ENCODE measurements around the gene DPYSL5.
"Not testable (repeated sequence)": the region's sequence is repeated elsewhere in the genome, so short reads cannot be mapped to it uniquely, and the experiment has no call there.

The DPYSL5 gene

GRCh38 chr2:26877276-26877675, 29.3 kb downstream of the DPYSL5 start:
- no peak overlapping the region for H3K4me3 ChIP-seq (ENCODE audit: low read length)
- DNase-seq (ENCODE audit: low read depth), result no peak
- H3K36me3 ChIP-seq (ENCODE audit: control insufficient read depth, insufficient read depth, low read length, severe bottlenecking), result no peaks in the 10 kb centered on the region
- H3K4me1 ChIP-seq (ENCODE audit: control insufficient read depth, insufficient read depth, low read length), result no peaks in the 10 kb centered on the region
- H3K27me3 ChIP-seq (replicated peaks; ENCODE audit: control insufficient read depth, insufficient read depth, low read length), result peaks cover 60% of the 10 kb centered on the region
- no peak overlapping the region for H3K9ac ChIP-seq (ENCODE audit: low read length)
- peaks cover 11% of the 10 kb centered on the region for H3K9me3 ChIP-seq (ENCODE audit: control insufficient read depth, low read length)

- H3K27me3 ChIP-seq (replicated peaks; ENCODE audit: control insufficient read depth, insufficient read depth, low read length), result peaks cover 64% of the 10 kb centered on the region
- H3K4me1 ChIP-seq (ENCODE audit: control insufficient read depth, insufficient read depth, low read length), result no peaks in the 10 kb centered on the region
- H3K4me3 ChIP-seq (ENCODE audit: low read length), result no peak overlapping the region
- DNase-seq (ENCODE audit: low read depth), result no peak
- no peaks in the 10 kb centered on the region for H3K36me3 ChIP-seq (ENCODE audit: control insufficient read depth, insufficient read depth, low read length, severe bottlenecking)
- no peaks in the 10 kb centered on the region for H3K9me3 ChIP-seq (ENCODE audit: control insufficient read depth, low read length)
- no peak overlapping the region for H3K9ac ChIP-seq (ENCODE audit: low read length)
These were observed 32.2 kb downstream of the DPYSL5 start for GRCh38 chr2:26880161-26880560.

GRCh38 chr2:26880910-26881435, 33.0 kb downstream of the DPYSL5 start:
- Histone ChIP-seq H3K4me3 (ENCODE audit: low read length) (no peak overlapping the region), H3K9me3 (ENCODE audit: control insufficient read depth, low read length) (no peaks in the 10 kb centered on the region), H3K9ac (ENCODE audit: low read length) (no peak overlapping the region), H3K36me3 (ENCODE audit: control insufficient read depth, insufficient read depth, low read length, severe bottlenecking) (no peaks in the 10 kb centered on the region), H3K4me1 (ENCODE audit: control insufficient read depth, insufficient read depth, low read length) (no peaks in the 10 kb centered on the region), H3K27me3 (replicated peaks; ENCODE audit: control insufficient read depth, insufficient read depth, low read length) (peaks cover 60% of the 10 kb centered on the region)
- no peak for DNase-seq (ENCODE audit: low read depth)

- peaks cover 61% of the 10 kb centered on the region for H3K27me3 ChIP-seq (replicated peaks; ENCODE audit: control insufficient read depth, insufficient read depth, low read length)
- DNase-seq (ENCODE audit: low read depth), result not testable (repeated sequence)
These were observed 34.3 kb downstream of the DPYSL5 start for GRCh38 chr2:26882220-26882619.

GRCh38 chr2:26883956-26884355, 36.0 kb downstream of the DPYSL5 start:
- no peaks in the 10 kb centered on the region for H3K9me3 ChIP-seq (ENCODE audit: control insufficient read depth, low read length)
- no peaks in the 10 kb centered on the region for H3K36me3 ChIP-seq (ENCODE audit: control insufficient read depth, insufficient read depth, low read length, severe bottlenecking)
- no peak overlapping the region for H3K9ac ChIP-seq (ENCODE audit: low read length)
- H3K4me3 ChIP-seq (ENCODE audit: low read length), result no peak overlapping the region
- H3K27me3 ChIP-seq (replicated peaks; ENCODE audit: control insufficient read depth, insufficient read depth, low read length), result peaks cover 70% of the 10 kb centered on the region
- no peaks in the 10 kb centered on the region for H3K4me1 ChIP-seq (ENCODE audit: control insufficient read depth, insufficient read depth, low read length)
- DNase-seq (ENCODE audit: low read depth), result no peak

More at GRCh38 chr2:26882220-26882619, 34.3 kb downstream of the DPYSL5 start:
- H3K9ac ChIP-seq (ENCODE audit: low read length); H3K4me1 ChIP-seq (ENCODE audit: control insufficient read depth, insufficient read depth, low read length); H3K36me3 ChIP-seq (ENCODE audit: control insufficient read depth, insufficient read depth, low read length, severe bottlenecking); H3K4me3 ChIP-seq (ENCODE audit: low read length); H3K9me3 ChIP-seq (ENCODE audit: control insufficient read depth, low read length): not testable (repeated sequence)

GRCh38 chr2:26884486-26884885, 36.6 kb downstream of the DPYSL5 start:
- no peaks in the 10 kb centered on the region for H3K9me3 ChIP-seq (ENCODE audit: control insufficient read depth, low read length)
- H3K4me3 ChIP-seq (ENCODE audit: low read length), result no peak overlapping the region
- DNase-seq (ENCODE audit: low read depth), result no peak
- H3K27me3 ChIP-seq (replicated peaks; ENCODE audit: control insufficient read depth, insufficient read depth, low read length), result peaks cover 66% of the 10 kb centered on the region
- H3K4me1 ChIP-seq (ENCODE audit: control insufficient read depth, insufficient read depth, low read length), result no peaks in the 10 kb centered on the region
- no peak overlapping the region for H3K9ac ChIP-seq (ENCODE audit: low read length)
- no peaks in the 10 kb centered on the region for H3K36me3 ChIP-seq (ENCODE audit: control insufficient read depth, insufficient read depth, low read length, severe bottlenecking)

- H3K4me1 ChIP-seq (ENCODE audit: control insufficient read depth, insufficient read depth, low read length), result no peaks in the 10 kb centered on the region
- no peak overlapping the region for H3K4me3 ChIP-seq (ENCODE audit: low read length)
- H3K36me3 ChIP-seq (ENCODE audit: control insufficient read depth, insufficient read depth, low read length, severe bottlenecking), result no peaks in the 10 kb centered on the region
- no peak for DNase-seq (ENCODE audit: low read depth)
- H3K27me3 ChIP-seq (replicated peaks; ENCODE audit: control insufficient read depth, insufficient read depth, low read length), result peaks cover 66% of the 10 kb centered on the region
- H3K9me3 ChIP-seq (ENCODE audit: control insufficient read depth, low read length), result no peaks in the 10 kb centered on the region
- H3K9ac ChIP-seq (ENCODE audit: low read length), result no peak overlapping the region
These were observed 37.9 kb downstream of the DPYSL5 start for GRCh38 chr2:26885651-26886329.

- no peaks in the 10 kb centered on the region for H3K36me3 ChIP-seq (ENCODE audit: control insufficient read depth, insufficient read depth, low read length, severe bottlenecking)
- H3K4me1 ChIP-seq (ENCODE audit: control insufficient read depth, insufficient read depth, low read length), result no peaks in the 10 kb centered on the region
- H3K27me3 ChIP-seq (replicated peaks; ENCODE audit: control insufficient read depth, insufficient read depth, low read length), result peaks cover 65% of the 10 kb centered on the region
- no peak overlapping the region for H3K4me3 ChIP-seq (ENCODE audit: low read length)
- no peaks in the 10 kb centered on the region for H3K9me3 ChIP-seq (ENCODE audit: control insufficient read depth, low read length)
- H3K9ac ChIP-seq (ENCODE audit: low read length), result no peak overlapping the region
- no peak for DNase-seq (ENCODE audit: low read depth)
These were observed 38.8 kb downstream of the DPYSL5 start for GRCh38 chr2:26886736-26887135.

- H3K4me1 ChIP-seq (ENCODE audit: control insufficient read depth, insufficient read depth, low read length), result no peaks in the 10 kb centered on the region
- no peaks in the 10 kb centered on the region for H3K36me3 ChIP-seq (ENCODE audit: control insufficient read depth, insufficient read depth, low read length, severe bottlenecking)
- H3K9me3 ChIP-seq (ENCODE audit: control insufficient read depth, low read length), result no peaks in the 10 kb centered on the region
- H3K9ac ChIP-seq (ENCODE audit: low read length), result no peak overlapping the region
- no peak overlapping the region for H3K4me3 ChIP-seq (ENCODE audit: low read length)
- DNase-seq (ENCODE audit: low read depth), result no peak
- peaks cover 68% of the 10 kb centered on the region for H3K27me3 ChIP-seq (replicated peaks; ENCODE audit: control insufficient read depth, insufficient read depth, low read length)
These were observed 39.2 kb downstream of the DPYSL5 start for GRCh38 chr2:26887151-26887550.

GRCh38 chr2:26889796-26890195, 41.9 kb downstream of the DPYSL5 start:
- H3K9ac ChIP-seq (ENCODE audit: low read length), result no peak overlapping the region
- no peaks in the 10 kb centered on the region for H3K4me1 ChIP-seq (ENCODE audit: control insufficient read depth, insufficient read depth, low read length)
- DNase-seq (ENCODE audit: low read depth), result no peak
- no peaks in the 10 kb centered on the region for H3K9me3 ChIP-seq (ENCODE audit: control insufficient read depth, low read length)
- no peak overlapping the region for H3K4me3 ChIP-seq (ENCODE audit: low read length)
- H3K27me3 ChIP-seq (replicated peaks; ENCODE audit: control insufficient read depth, insufficient read depth, low read length), result peaks cover 58% of the 10 kb centered on the region
- H3K36me3 ChIP-seq (ENCODE audit: control insufficient read depth, insufficient read depth, low read length, severe bottlenecking), result no peaks in the 10 kb centered on the region

GRCh38 chr2:26890341-26891000, 42.5 kb downstream of the DPYSL5 start:
- no peak overlapping the region for H3K9ac ChIP-seq (ENCODE audit: low read length)
- no peaks in the 10 kb centered on the region for H3K9me3 ChIP-seq (ENCODE audit: control insufficient read depth, low read length)
- H3K4me3 ChIP-seq (ENCODE audit: low read length), result no peak overlapping the region
- no peak for DNase-seq (ENCODE audit: low read depth)
- H3K4me1 ChIP-seq (ENCODE audit: control insufficient read depth, insufficient read depth, low read length), result no peaks in the 10 kb centered on the region
- H3K36me3 ChIP-seq (ENCODE audit: control insufficient read depth, insufficient read depth, low read length, severe bottlenecking), result no peaks in the 10 kb centered on the region
- H3K27me3 ChIP-seq (replicated peaks; ENCODE audit: control insufficient read depth, insufficient read depth, low read length), result peaks cover 55% of the 10 kb centered on the region

All from adipocyte (in vitro differentiated cells).